Lung (tissue), 12 donors: ENCODE measurements around the gene CNTROB. TPM values are rescaled to one million over a fixed set of nuclear protein-coding genes. Genes with fewer than 3 reads are reported as not detected.

Source experiments
- ATAC-seq: fragments of 200-7000 bp; cut with Tn5 transposase; one replicate; pipeline ENCODE4 v1.9.1; 2020; ENCODE audit warnings: moderate number of reproducible peaks; ENCODE audit not compliant: insufficient read depth, low FRiP score
- DNase-seq, 3 donors: peaks; one replicate each; pipeline ENCODE4 v3.0.0-alpha.2; 2013 to 2017
- H3K27ac ChIP-seq, 2 donors: one replicate each; pipeline ENCODE4 v1.5.1; 2013; ENCODE audit warnings: mild to moderate bottlenecking in 2 of 2, moderate library complexity in 2 of 2, control low read depth in 1 of 2, inconsistent platforms in 1 of 2, low read depth in 1 of 2, low read length in 1 of 2
- H3K27me3 ChIP-seq, 3 donors: one replicate each; pipeline ENCODE4 v1.5.1; 2013; ENCODE audit warnings: low read length in 2 of 3; ENCODE audit not compliant: control insufficient read depth in 3 of 3, insufficient read depth in 3 of 3
- H3K36me3 ChIP-seq, 4 donors: one replicate each; pipeline ENCODE4 v1.5.1; 2013; ENCODE audit warnings: low read length in 4 of 4, mild to moderate bottlenecking in 1 of 4, moderate library complexity in 1 of 4; ENCODE audit not compliant: control insufficient read depth in 4 of 4, insufficient read depth in 4 of 4
- H3K4me1 ChIP-seq, 5 donors: one replicate each; pipeline ENCODE4 v1.5.1; 2013; ENCODE audit warnings: low read length in 5 of 5, mild to moderate bottlenecking in 2 of 5, moderate library complexity in 1 of 5; ENCODE audit not compliant: control insufficient read depth in 5 of 5, insufficient read depth in 5 of 5
- H3K4me3 ChIP-seq: one replicate; pipeline ENCODE4 v1.5.1; 2013; ENCODE audit warnings: mild to moderate bottlenecking, control low read depth, moderate library complexity
- H3K9ac ChIP-seq, 2 donors: one replicate each; pipeline ENCODE4 v1.5.1; 2013; ENCODE audit warnings: low read length in 2 of 2, control low read depth in 1 of 2; ENCODE audit not compliant: insufficient read depth in 1 of 2
- H3K9me3 ChIP-seq, 4 donors: one replicate each; pipeline ENCODE4 v1.5.1; 2013; ENCODE audit warnings: low read length in 3 of 4, mild to moderate bottlenecking in 1 of 4, moderate library complexity in 1 of 4; ENCODE audit not compliant: control insufficient read depth in 4 of 4, insufficient read depth in 3 of 4
- CTCF ChIP-seq: IDR thresholded peaks from 2 replicates; pipeline ENCODE4 v1.5.1; 2012; ENCODE audit warnings: mild to moderate bottlenecking; ENCODE audit errors: control extremely low read depth, extremely low read depth
- WGBS, 2 donors: extraction: QIAGEN DNeasy Blood & Tissue Kit; methylation state at CpG; one replicate each; pipeline ENCODE4 v1.1.7; 2013; 5-methylcytosine and 5-hydroxymethylcytosine counted together
- polyA plus RNA-seq, 2 donors: library from polyadenylated mRNA; stranded (reverse); fragments of 200-250 nt; gene quantifications; one replicate each; pipeline ENCODE4 v1.2.1, GENCODE V29; 2013
- total RNA-seq, 2 donors: library from RNA; depleted of rRNA in 1 of 2; stranded (reverse); fragments of >200 nt in 1 of 2; gene quantifications; one replicate each; pipeline ENCODE4 v1.2.1, GENCODE V29; 2014 to 2021
- donor health status: control.
- donor health status: control.
- donor health status: Bipolar disorder and iron deficiency.
- donor health status: healthy.
- donor health status: DM: yes; HTN: yes; CAD: no.

CNTROB gene
- total and polyA plus RNA-seq, 4 donors: 42.7 to 74.1 (median 66.1) TPM

- ATAC-seq (no peak), DNase-seq (no peak)
- H3K9me3 ChIP-seq: no peaks in the 10 kb centered on the region
- no peak overlapping the region for H3K9ac ChIP-seq
- no peak for TF ChIP-seq CTCF
- no peaks in the 10 kb centered on the region for H3K27me3 ChIP-seq
- peaks cover 10 to 85% (median 81%) of the 10 kb centered on the region in 4 donors for H3K36me3 ChIP-seq
- WGBS, 2 donors: 83 to 88% methylated on average over 22 of the region's 22 CpGs
- H3K27ac ChIP-seq: no peak overlapping the region
- no peaks in the 10 kb centered on the region for H3K4me1 ChIP-seq
- H3K4me3 ChIP-seq: no peak overlapping the region
Observed at GRCh38 chr17:7903154-7904103, 28.6 kb upstream of the CNTROB start.

- peaks cover 3 to 75% (median 59%) of the 10 kb centered on the region in 4 donors for H3K36me3 ChIP-seq
- H3K4me1 ChIP-seq: no peaks in the 10 kb centered on the region
- WGBS, 2 donors: 93 to 96% methylated on average over 29 of the region's 29 CpGs
- no peak overlapping the region for H3K4me3 ChIP-seq
- no peak for TF ChIP-seq CTCF
- no peak overlapping the region for H3K9ac ChIP-seq
- DNase-seq (no peak), ATAC-seq (no peak)
- no peak overlapping the region for H3K27ac ChIP-seq
- H3K27me3 ChIP-seq: no peaks in the 10 kb centered on the region
- no peaks in the 10 kb centered on the region for H3K9me3 ChIP-seq
Observed at GRCh38 chr17:7909089-7909488, 22.9 kb upstream of the CNTROB start.

GRCh38 chr17:7910281-7910680, 21.7 kb upstream of the CNTROB start:
- Histone ChIP-seq H3K4me3 (no peak overlapping the region), H3K4me1 (peaks cover 0 to 9% (median 3%) of the 10 kb centered on the region in 5 donors), H3K27ac (no peak overlapping the region), H3K27me3 (no peaks in the 10 kb centered on the region), H3K9ac (no peak overlapping the region), H3K9me3 (no peaks in the 10 kb centered on the region), H3K36me3 (peaks cover 3 to 65% (median 48%) of the 10 kb centered on the region in 4 donors)
- 96% methylated on average over 15 of the region's 15 CpGs for WGBS, 2 donors
- no peak for DNase-seq
- TF ChIP-seq CTCF: no peak
- no peak for ATAC-seq
